ENCODE results near the gene ALKBH5. TPM values are rescaled to one million over a fixed set of nuclear protein-coding genes. Genes with fewer than 3 reads are reported as not detected.

ALKBH5 gene
- total and polyA plus RNA-seq, 2 experiments from 2014 or later = 81.9 to 161 TPM

GRCh38 chr17:18198530-18198929 lies 14.9 kb downstream of the ALKBH5 start:
- in situ Hi-C loops (cut with MboI) = no loop called here
- Histone ChIP-seq H2AFZ (no peak overlapping the region), H3K9ac (no peak overlapping the region), H4K20me1 (ENCODE audit: insufficient read depth) (peaks cover 34% of the 10 kb centered on the region), H3K4me2 (ENCODE audit: unreplicated experiment) (no peak overlapping the region), H3K9me2 (ENCODE audit: insufficient read depth) (no peaks in the 10 kb centered on the region), H3K9me3 (ENCODE audit: low read depth) (no peaks in the 10 kb centered on the region), H3K79me2 (ENCODE audit: insufficient read depth) (peaks cover 100% of the 10 kb centered on the region), H3F3A (ENCODE audit: insufficient read depth) (no peaks in the 10 kb centered on the region), H3K27me3 (replicated peaks; ENCODE audit: insufficient read depth) (no peaks in the 10 kb centered on the region), H3K4me1 (ENCODE audit: insufficient read depth) (no peaks in the 10 kb centered on the region), H3K36me3 (ENCODE audit: low read depth) (peaks cover 38% of the 10 kb centered on the region), H3K27ac (no peak overlapping the region), H3K4me3 (no peak overlapping the region)
- TF ChIP-seq EZH2phosphoT487 (IDR thresholded peaks at IDR 0.05; ENCODE audit: insufficient read depth, low read depth) (no peak), EZH2 (IDR thresholded peaks at IDR 0.05; ENCODE audit: insufficient read depth, poor library complexity, severe bottlenecking) (no peak)
- DNase-seq = no peak
- 28 to 44% methylated on average over 4 of the region's 4 CpGs for WGBS, 2 experiments (ENCODE audit: low coverage in 1 of 2, low lambda C conversion rate in 2 of 2, missing lambda C conversion rate in 2 of 2)

GRCh38 chr17:18201108-18201507 lies 17.5 kb downstream of the ALKBH5 start:
- H3K27ac ChIP-seq = no peak overlapping the region
- H3K9ac ChIP-seq = no peak overlapping the region
- H3K9me3 ChIP-seq (ENCODE audit: low read depth) = no peaks in the 10 kb centered on the region
- no peaks in the 10 kb centered on the region for H3K27me3 ChIP-seq (replicated peaks; ENCODE audit: insufficient read depth)
- no peak overlapping the region for H3K4me3 ChIP-seq
- TF ChIP-seq EZH2 (IDR thresholded peaks at IDR 0.05; ENCODE audit: insufficient read depth, poor library complexity, severe bottlenecking) (no peak), EZH2phosphoT487 (IDR thresholded peaks at IDR 0.05; ENCODE audit: insufficient read depth, low read depth) (no peak)
- no peak overlapping the region for H2AFZ ChIP-seq
- H3K9me2 ChIP-seq (ENCODE audit: insufficient read depth) = no peaks in the 10 kb centered on the region
- H3K36me3 ChIP-seq (ENCODE audit: low read depth) = peaks cover 25% of the 10 kb centered on the region
- in situ Hi-C loops (cut with MboI) = no loop called here
- WGBS, 2 experiments (ENCODE audit: low coverage in 1 of 2, low lambda C conversion rate in 2 of 2, missing lambda C conversion rate in 2 of 2) = 62 to 64% methylated on average over 4 of the region's 4 CpGs
- no peak overlapping the region for H3K4me2 ChIP-seq (ENCODE audit: unreplicated experiment)
- no peaks in the 10 kb centered on the region for H3F3A ChIP-seq (ENCODE audit: insufficient read depth)
- no peaks in the 10 kb centered on the region for H3K4me1 ChIP-seq (ENCODE audit: insufficient read depth)
- H4K20me1 ChIP-seq (ENCODE audit: insufficient read depth) = peaks cover 27% of the 10 kb centered on the region
- peaks cover 100% of the 10 kb centered on the region for H3K79me2 ChIP-seq (ENCODE audit: insufficient read depth)
- no peak for DNase-seq

GRCh38 chr17:18203308-18203707 lies 19.7 kb downstream of the ALKBH5 start:
- Histone ChIP-seq H3K9me2 (ENCODE audit: insufficient read depth) (no peaks in the 10 kb centered on the region), H3K27ac (no peak overlapping the region), H3K4me2 (ENCODE audit: unreplicated experiment) (no peak overlapping the region), H3K36me3 (ENCODE audit: low read depth) (peaks cover 8% of the 10 kb centered on the region), H2AFZ (no peak overlapping the region), H3K9ac (no peak overlapping the region), H3K27me3 (replicated peaks; ENCODE audit: insufficient read depth) (no peaks in the 10 kb centered on the region), H3K4me3 (no peak overlapping the region), H3K9me3 (ENCODE audit: low read depth) (no peaks in the 10 kb centered on the region), H4K20me1 (ENCODE audit: insufficient read depth) (peaks cover 14% of the 10 kb centered on the region), H3F3A (ENCODE audit: insufficient read depth) (no peaks in the 10 kb centered on the region), H3K4me1 (ENCODE audit: insufficient read depth) (no peaks in the 10 kb centered on the region), H3K79me2 (ENCODE audit: insufficient read depth) (peaks cover 98% of the 10 kb centered on the region)
- no peak for DNase-seq
- TF ChIP-seq EZH2phosphoT487 (IDR thresholded peaks at IDR 0.05; ENCODE audit: insufficient read depth, low read depth) = no peak
- TF ChIP-seq EZH2 (IDR thresholded peaks at IDR 0.05; ENCODE audit: insufficient read depth, poor library complexity, severe bottlenecking) = no peak
- in situ Hi-C loops (cut with MboI) = no loop called here
- WGBS, 2 experiments (ENCODE audit: low coverage in 1 of 2, low lambda C conversion rate in 2 of 2, missing lambda C conversion rate in 2 of 2) = 73 to 79% methylated on average over 7 of the region's 7 CpGs

- Histone ChIP-seq H2AFZ (no peak overlapping the region), H3K27me3 (replicated peaks; ENCODE audit: insufficient read depth) (no peaks in the 10 kb centered on the region), H3K9me3 (ENCODE audit: low read depth) (no peaks in the 10 kb centered on the region), H3K4me2 (ENCODE audit: unreplicated experiment) (no peak overlapping the region), H3K36me3 (ENCODE audit: low read depth) (peaks cover 27% of the 10 kb centered on the region), H3K27ac (no peak overlapping the region), H3K4me1 (ENCODE audit: insufficient read depth) (no peaks in the 10 kb centered on the region), H4K20me1 (ENCODE audit: insufficient read depth) (no peaks in the 10 kb centered on the region; the same call in 1 of the 2 replicates), H3K79me2 (ENCODE audit: insufficient read depth) (peaks cover 89% of the 10 kb centered on the region), H3K9me2 (ENCODE audit: insufficient read depth) (no peaks in the 10 kb centered on the region), H3F3A (ENCODE audit: insufficient read depth) (no peaks in the 10 kb centered on the region; the same call in 1 of the 2 replicates), H3K4me3 (no peak overlapping the region), H3K9ac (no peak overlapping the region)
- in situ Hi-C loops (cut with MboI) = no loop called here
- no peak for TF ChIP-seq EZH2 (IDR thresholded peaks at IDR 0.05; ENCODE audit: insufficient read depth, poor library complexity, severe bottlenecking)
- no peak for TF ChIP-seq EZH2phosphoT487 (IDR thresholded peaks at IDR 0.05; ENCODE audit: insufficient read depth, low read depth)
- WGBS, 2 experiments (ENCODE audit: low coverage in 1 of 2, low lambda C conversion rate in 2 of 2, missing lambda C conversion rate in 2 of 2) = 93 to 100% methylated on average over 2 of the region's 2 CpGs
- DNase-seq = no peak
Observed at GRCh38 chr17:18205861-18206260, 22.2 kb downstream of the ALKBH5 start.

GRCh38 chr17:18206962-18207361 lies 23.3 kb downstream of the ALKBH5 start:
- peaks cover 28% of the 10 kb centered on the region for H3K36me3 ChIP-seq (ENCODE audit: low read depth)
- no peak overlapping the region for H3K4me3 ChIP-seq
- H2AFZ ChIP-seq = no peak overlapping the region
- no peak overlapping the region for H3K27ac ChIP-seq
- H3K9me3 ChIP-seq (ENCODE audit: low read depth) = no peaks in the 10 kb centered on the region
- no peaks in the 10 kb centered on the region for H3K27me3 ChIP-seq (replicated peaks; ENCODE audit: insufficient read depth)
- no peak for DNase-seq
- H3K4me2 ChIP-seq (ENCODE audit: unreplicated experiment) = no peak overlapping the region
- in situ Hi-C loops (cut with MboI) = no loop called here
- H4K20me1 ChIP-seq (ENCODE audit: insufficient read depth) = no peaks in the 10 kb centered on the region; the same call in 1 of the 2 replicates
- no peaks in the 10 kb centered on the region; the same call in 1 of the 2 replicates for H3F3A ChIP-seq (ENCODE audit: insufficient read depth)
- TF ChIP-seq EZH2phosphoT487 (IDR thresholded peaks at IDR 0.05; ENCODE audit: insufficient read depth, low read depth) (no peak), EZH2 (IDR thresholded peaks at IDR 0.05; ENCODE audit: insufficient read depth, poor library complexity, severe bottlenecking) (no peak)
- H3K9ac ChIP-seq = no peak overlapping the region
- H3K79me2 ChIP-seq (ENCODE audit: insufficient read depth) = peaks cover 78% of the 10 kb centered on the region
- no peaks in the 10 kb centered on the region for H3K4me1 ChIP-seq (ENCODE audit: insufficient read depth)
- no peaks in the 10 kb centered on the region for H3K9me2 ChIP-seq (ENCODE audit: insufficient read depth)

Data from GM23248 (cell line).